Measurements from ENCODE around the gene G6PC2.

- no peak for TF ChIP-seq SNAI2 (CRISPR knock-in tag; IDR thresholded peaks at IDR 0.05)
- TF ChIP-seq CREB5 (CRISPR knock-in tag; IDR thresholded peaks at IDR 0.05; ENCODE audit: low read depth), result no peak
- no peak for TF ChIP-seq ARNTL (CRISPR knock-in tag; IDR thresholded peaks at IDR 0.05; ENCODE audit: borderline replicate concordance, low read depth)
- TF ChIP-seq CSDC2 (CRISPR knock-in tag; IDR thresholded peaks at IDR 0.05), result no peak
- no peak for TF ChIP-seq TCF4 (CRISPR knock-in tag; IDR thresholded peaks at IDR 0.05; ENCODE audit: borderline replicate concordance)
- no peak for TF ChIP-seq PPARA (CRISPR knock-in tag; IDR thresholded peaks at IDR 0.05; ENCODE audit: borderline replicate concordance)
- TF ChIP-seq, protein P1, sequence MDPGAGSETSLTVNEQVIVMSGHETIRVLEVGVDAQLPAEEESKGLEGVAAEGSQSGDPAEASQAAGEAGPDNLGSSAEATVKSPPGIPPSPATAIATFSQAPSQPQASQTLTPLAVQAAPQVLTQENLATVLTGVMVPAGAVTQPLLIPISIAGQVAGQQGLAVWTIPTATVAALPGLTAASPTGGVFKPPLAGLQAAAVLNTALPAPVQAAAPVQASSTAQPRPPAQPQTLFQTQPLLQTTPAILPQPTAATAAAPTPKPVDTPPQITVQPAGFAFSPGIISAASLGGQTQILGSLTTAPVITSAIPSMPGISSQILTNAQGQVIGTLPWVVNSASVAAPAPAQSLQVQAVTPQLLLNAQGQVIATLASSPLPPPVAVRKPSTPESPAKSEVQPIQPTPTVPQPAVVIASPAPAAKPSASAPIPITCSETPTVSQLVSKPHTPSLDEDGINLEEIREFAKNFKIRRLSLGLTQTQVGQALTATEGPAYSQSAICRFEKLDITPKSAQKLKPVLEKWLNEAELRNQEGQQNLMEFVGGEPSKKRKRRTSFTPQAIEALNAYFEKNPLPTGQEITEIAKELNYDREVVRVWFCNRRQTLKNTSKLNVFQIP (CRISPR knock-in tag; IDR thresholded peaks at IDR 0.05; ENCODE audit: borderline replicate concordance, low read depth), result no peak
- TF ChIP-seq ZC3H10 (CRISPR knock-in tag; IDR thresholded peaks at IDR 0.05), result no peak
- no peak for TF ChIP-seq ZFP30 (CRISPR knock-in tag; IDR thresholded peaks at IDR 0.05)
These were observed 9.2 kb downstream of the G6PC2 start for GRCh38 chr2:168910330-168910729.
